Measurements from ENCODE around the gene SMOC2. TPM values are rescaled to one million over a fixed set of nuclear protein-coding genes. Genes with fewer than 3 reads are reported as not detected.

SMOC2 gene
- total and polyA plus RNA-seq, 3 experiments from 2014 or later: not detected

GRCh38 chr6:168616816-168617765 lies 176.1 kb downstream of the SMOC2 start:
- H3K9me3 ChIP-seq (ENCODE audit: low read length): no peaks in the 10 kb centered on the region
- H3K9me3 Mint-ChIP-seq: peaks cover 0 to 10% (median 3%) of the 10 kb centered on the region in 5 donors
- ChIA-PET CTCF (no interaction called here), POLR2A (no interaction called here)
- no peaks in the 10 kb centered on the region for H3K27me3 ChIP-seq (ENCODE audit: insufficient read depth, low read length, poor library complexity, severe bottlenecking)
- H3K4me1 Mint-ChIP-seq: peaks cover 3 to 15% (median 14%) of the 10 kb centered on the region in 3 donors
- no peaks in the 10 kb centered on the region for H3K4me1 ChIP-seq (ENCODE audit: insufficient read depth, low read length)
- H3K4me3 ChIP-seq (ENCODE audit: low read length): no peak overlapping the region
- H3K27ac Mint-ChIP-seq: peak overlapping the region in 1 of 8 donors; percentile 5
- H3K27ac ChIP-seq (ENCODE audit: low read depth, low read length): no peak overlapping the region
- H3K27me3 Mint-ChIP-seq: peaks cover 2 to 7% of the 10 kb centered on the region in 2 donors
- DNase-seq: no peak
- H3K4me3 Mint-ChIP-seq: no peak overlapping the region
- no peaks in the 10 kb centered on the region for H3K36me3 Mint-ChIP-seq
- no peaks in the 10 kb centered on the region for H3K36me3 ChIP-seq (ENCODE audit: insufficient read depth, low read length)

- no peak for DNase-seq
- H3K27me3 Mint-ChIP-seq: peaks cover 2 to 7% of the 10 kb centered on the region in 2 donors
- peaks cover 0 to 10% (median 0%) of the 10 kb centered on the region in 5 donors for H3K9me3 Mint-ChIP-seq
- H3K36me3 Mint-ChIP-seq: no peaks in the 10 kb centered on the region
- Histone ChIP-seq H3K4me3 (ENCODE audit: low read length) (no peak overlapping the region), H3K27ac (ENCODE audit: low read depth, low read length) (no peak overlapping the region), H3K27me3 (ENCODE audit: insufficient read depth, low read length, poor library complexity, severe bottlenecking) (no peaks in the 10 kb centered on the region), H3K4me1 (ENCODE audit: insufficient read depth, low read length) (no peaks in the 10 kb centered on the region), H3K9me3 (ENCODE audit: low read length) (no peaks in the 10 kb centered on the region), H3K36me3 (ENCODE audit: insufficient read depth, low read length) (no peaks in the 10 kb centered on the region)
- peak overlapping the region in 2 of 8 donors; percentile 25 to 38 for H3K27ac Mint-ChIP-seq
- ChIA-PET POLR2A (no interaction called here), CTCF (no interaction called here)
- peaks cover 3 to 15% (median 14%) of the 10 kb centered on the region in 3 donors for H3K4me1 Mint-ChIP-seq
- no peak overlapping the region for H3K4me3 Mint-ChIP-seq
Measured at GRCh38 chr6:168618546-168619315, 177.7 kb downstream of the SMOC2 start.

- Histone ChIP-seq H3K27ac (ENCODE audit: low read depth, low read length) (no peak overlapping the region), H3K36me3 (ENCODE audit: insufficient read depth, low read length) (no peaks in the 10 kb centered on the region), H3K27me3 (ENCODE audit: insufficient read depth, low read length, poor library complexity, severe bottlenecking) (no peaks in the 10 kb centered on the region), H3K9me3 (ENCODE audit: low read length) (no peaks in the 10 kb centered on the region), H3K4me3 (ENCODE audit: low read length) (no peak overlapping the region), H3K4me1 (ENCODE audit: insufficient read depth, low read length) (no peaks in the 10 kb centered on the region)
- DNase-seq: no peak
- Mint-ChIP-seq H3K27ac (peak overlapping the region in 2 of 8 donors; percentile 31 to 80), H3K4me3 (peak overlapping the region in 5 of 7 donors; percentile 2 to 67 (median 53)), H3K36me3 (no peaks in the 10 kb centered on the region), H3K27me3 (peaks cover 4 to 7% of the 10 kb centered on the region in 2 donors), H3K9me3 (peaks cover 0 to 11% (median 0%) of the 10 kb centered on the region in 5 donors), H3K4me1 (peaks cover 3 to 15% (median 14%) of the 10 kb centered on the region in 3 donors)
- POLR2A ChIA-PET: no interaction called here
- CTCF ChIA-PET: no interaction called here
Measured at GRCh38 chr6:168619560-168620314, 178.8 kb downstream of the SMOC2 start.

GRCh38 chr6:168620578-168620977 lies 179.6 kb downstream of the SMOC2 start:
- Mint-ChIP-seq H3K4me3 (no peak overlapping the region), H3K4me1 (peaks cover 3 to 15% (median 14%) of the 10 kb centered on the region in 3 donors), H3K36me3 (no peaks in the 10 kb centered on the region), H3K27me3 (peaks cover 4 to 7% of the 10 kb centered on the region in 2 donors), H3K27ac (no peak overlapping the region), H3K9me3 (peaks cover 0 to 8% (median 0%) of the 10 kb centered on the region in 5 donors)
- POLR2A ChIA-PET: no interaction called here
- Histone ChIP-seq H3K27ac (ENCODE audit: low read depth, low read length) (no peak overlapping the region), H3K9me3 (ENCODE audit: low read length) (no peaks in the 10 kb centered on the region), H3K36me3 (ENCODE audit: insufficient read depth, low read length) (no peaks in the 10 kb centered on the region), H3K27me3 (ENCODE audit: insufficient read depth, low read length, poor library complexity, severe bottlenecking) (no peaks in the 10 kb centered on the region), H3K4me1 (ENCODE audit: insufficient read depth, low read length) (no peaks in the 10 kb centered on the region), H3K4me3 (ENCODE audit: low read length) (no peak overlapping the region)
- CTCF ChIA-PET: no interaction called here
- DNase-seq: no peak

GRCh38 chr6:168623736-168624135 lies 182.8 kb downstream of the SMOC2 start:
- Histone ChIP-seq H3K4me1 (ENCODE audit: insufficient read depth, low read length) (no peaks in the 10 kb centered on the region), H3K4me3 (ENCODE audit: low read length) (no peak overlapping the region), H3K36me3 (ENCODE audit: insufficient read depth, low read length) (no peaks in the 10 kb centered on the region), H3K9me3 (ENCODE audit: low read length) (no peaks in the 10 kb centered on the region), H3K27ac (ENCODE audit: low read depth, low read length) (no peak overlapping the region), H3K27me3 (ENCODE audit: insufficient read depth, low read length, poor library complexity, severe bottlenecking) (no peaks in the 10 kb centered on the region)
- H3K4me1 Mint-ChIP-seq: peaks cover 3 to 14% (median 12%) of the 10 kb centered on the region in 3 donors
- H3K4me3 Mint-ChIP-seq: no peak overlapping the region
- peaks cover 0 to 6% (median 0%) of the 10 kb centered on the region in 5 donors for H3K9me3 Mint-ChIP-seq
- H3K27ac Mint-ChIP-seq: no peak overlapping the region
- POLR2A ChIA-PET: no interaction called here
- CTCF ChIA-PET: no interaction called here
- no peaks in the 10 kb centered on the region for H3K36me3 Mint-ChIP-seq
- no peak for DNase-seq
- peaks cover 0 to 9% of the 10 kb centered on the region in 2 donors for H3K27me3 Mint-ChIP-seq

GRCh38 chr6:168624540-168624939 lies 183.6 kb downstream of the SMOC2 start:
- Histone ChIP-seq H3K4me3 (ENCODE audit: low read length) (no peak overlapping the region), H3K4me1 (ENCODE audit: insufficient read depth, low read length) (no peaks in the 10 kb centered on the region), H3K36me3 (ENCODE audit: insufficient read depth, low read length) (no peaks in the 10 kb centered on the region), H3K27ac (ENCODE audit: low read depth, low read length) (no peak overlapping the region), H3K9me3 (ENCODE audit: low read length) (no peaks in the 10 kb centered on the region), H3K27me3 (ENCODE audit: insufficient read depth, low read length, poor library complexity, severe bottlenecking) (no peaks in the 10 kb centered on the region)
- Mint-ChIP-seq H3K4me1 (peaks cover under 1 to 6% (median 6%) of the 10 kb centered on the region in 3 donors), H3K4me3 (no peak overlapping the region), H3K27me3 (peaks cover 0 to 6% of the 10 kb centered on the region in 2 donors), H3K9me3 (peaks cover 0 to 6% (median 0%) of the 10 kb centered on the region in 5 donors), H3K36me3 (no peaks in the 10 kb centered on the region), H3K27ac (no peak overlapping the region)
- CTCF ChIA-PET: no interaction called here
- POLR2A ChIA-PET: no interaction called here
- DNase-seq: no peak

GRCh38 chr6:168624948-168625347 lies 184.0 kb downstream of the SMOC2 start:
- no peak for DNase-seq
- no peaks in the 10 kb centered on the region for H3K36me3 Mint-ChIP-seq
- H3K4me3 Mint-ChIP-seq: no peak overlapping the region
- peaks cover 0 to 6% of the 10 kb centered on the region in 2 donors for H3K27me3 Mint-ChIP-seq
- H3K9me3 Mint-ChIP-seq: peaks cover 0 to 6% (median 0%) of the 10 kb centered on the region in 5 donors
- Histone ChIP-seq H3K36me3 (ENCODE audit: insufficient read depth, low read length) (no peaks in the 10 kb centered on the region), H3K4me3 (ENCODE audit: low read length) (no peak overlapping the region), H3K27ac (ENCODE audit: low read depth, low read length) (no peak overlapping the region), H3K4me1 (ENCODE audit: insufficient read depth, low read length) (no peaks in the 10 kb centered on the region), H3K27me3 (ENCODE audit: insufficient read depth, low read length, poor library complexity, severe bottlenecking) (no peaks in the 10 kb centered on the region), H3K9me3 (ENCODE audit: low read length) (no peaks in the 10 kb centered on the region)
- H3K4me1 Mint-ChIP-seq: peaks cover 0 to 2% (median 2%) of the 10 kb centered on the region in 3 donors
- ChIA-PET CTCF (no interaction called here), POLR2A (no interaction called here)
- no peak overlapping the region for H3K27ac Mint-ChIP-seq
